Transverse colon (tissue), 4 donors: ENCODE data around the gene TAF5. TPM values are rescaled to one million over a fixed set of nuclear protein-coding genes. Genes with fewer than 3 reads are reported as not detected.
"Not testable (repeated sequence)": the region's sequence is repeated elsewhere in the genome, so short reads cannot be mapped to it uniquely, and the experiment has no call there.

Experiments
- DNase-seq: peaks from one replicate; pipeline ENCODE4 v3.0.0-alpha.2; 2019
- H3K27ac ChIP-seq, 4 donors: fragments of 200-600 bp; sonication (generic); 2 replicates each; pipeline ENCODE4 v1.5.1; 2016 to 2018; ENCODE audit warnings: inconsistent platforms in 4 of 4
- H3K27me3 ChIP-seq: fragments of 200-600 bp; sonication (generic); 2 replicates; pipeline ENCODE4 v1.5.1; 2017; ENCODE audit warnings: inconsistent platforms
- H3K36me3 ChIP-seq, 4 donors: fragments of 200-600 bp; sonication (generic); 2 replicates each; pipeline ENCODE4 v1.5.1; 2017 to 2019; ENCODE audit warnings: inconsistent platforms in 4 of 4
- H3K4me1 ChIP-seq, 4 donors: fragments of 200-600 bp; sonication (generic); 2 replicates each; pipeline ENCODE4 v1.5.1; 2017 to 2020; ENCODE audit warnings: inconsistent platforms in 4 of 4
- H3K4me3 ChIP-seq, 4 donors: fragments of 200-600 bp; sonication (generic); 1 replicate in 1 of 4; 2 replicates in 3 of 4; pipeline versions ENCODE4 v1.5.1 to v1.6.1; 2017 to 2019; ENCODE audit warnings: inconsistent platforms in 4 of 4
- H3K9me3 ChIP-seq, 2 donors: fragments of 200-600 bp; sonication (generic); 2 replicates each; pipeline ENCODE4 v1.5.1; 2017 to 2019; ENCODE audit warnings: inconsistent platforms in 2 of 2
- EP300 ChIP-seq: sonication (generic); formaldehyde crosslinking; IDR thresholded peaks from one replicate; pipeline ENCODE4 v1.6.1; 2017; ENCODE audit warnings: antibody characterized with exemption, low read depth
- POLR2A ChIP-seq: fragments of 450-650 bp; IDR thresholded peaks from one replicate; pipeline ENCODE4 v1.6.1; 2016; ENCODE audit warnings: antibody characterized with exemption, mild to moderate bottlenecking, moderate library complexity
- POLR2AphosphoS5 ChIP-seq, 3 donors: sonication (generic); formaldehyde crosslinking; IDR thresholded peaks; one replicate each; pipeline ENCODE4 v1.6.1; 2016; ENCODE audit warnings: antibody characterized with exemption in 3 of 3
- WGBS, 2 donors: methylation state at CpG; one replicate each; pipeline ENCODE4 v1.1.5; 2018; ENCODE audit warnings: low coverage in 1 of 2; 5-methylcytosine and 5-hydroxymethylcytosine counted together
- in situ Hi-C, 4 donors: fragments of 200-750 bp; cut with MboI; loops; one replicate each; pipeline versions ENCODE4 v1.15.0 to v1.15.1; 2017; ENCODE audit warnings: low sequenced_read_pairs in 3 of 4, low pct_ligation_motif_present in 1 of 4, low pct_unique_long_range_greater_than_20kb in 1 of 4
- intact Hi-C: fragments of 100-400 bp; cut with DNase I; formaldehyde crosslinking; loops from one replicate; pipeline ENCODE4 v1.15.1; 2023; ENCODE audit warnings: low total_unique reads
- total RNA-seq, 4 donors: library from RNA; depleted of rRNA; stranded (reverse); fragments of >200 nt; gene quantifications; one replicate each; pipeline ENCODE4 v1.1.0, GENCODE V29; 2016
- TF ChIP-seq, protein P1 (sequence below), 5 experiments: fragments of 200-600 bp in 3 of 5; fragments of 450-650 bp in 2 of 5; sonication (generic) in 3 of 5; IDR thresholded peaks; 1 replicate in 2 of 5; 2 replicates in 3 of 5; pipeline ENCODE4 v1.5.1; 2016 to 2017; ENCODE audit warnings: antibody characterized with exemption in 5 of 5, inconsistent platforms in 3 of 5, mild to moderate bottlenecking in 2 of 5, moderate library complexity in 1 of 5

TAF5 gene
- total RNA-seq, 4 donors from 2014 or later = 1.00 to 22.8 (median 5.9) TPM

DNA sequence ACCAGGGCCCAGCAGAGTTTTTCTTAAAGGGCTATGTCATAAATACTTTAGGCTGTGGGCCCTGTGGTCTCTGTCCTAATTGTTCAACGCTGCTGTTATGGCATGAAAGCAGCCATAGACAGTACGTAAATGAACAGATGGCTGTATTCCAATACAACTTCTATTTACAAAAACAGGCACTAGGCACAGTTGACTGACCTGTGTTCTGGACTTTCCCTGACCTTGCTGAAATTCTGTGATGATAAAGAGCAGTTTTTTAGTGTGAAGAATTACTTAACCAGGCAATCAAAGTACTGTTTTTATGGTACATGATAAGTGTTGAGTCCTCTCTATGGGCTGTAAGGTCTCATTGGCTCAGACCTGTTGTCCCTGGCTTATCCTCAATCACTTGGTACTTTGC, 45.8 kb downstream of the TAF5 start:
- in situ Hi-C loops = loop anchor here in 2 of 4 donors (10.0 to 25.0 kb wide), 2 partner anchors 71 to 274 kb away; no protein-coding TSS in a partner anchor
- Histone ChIP-seq H3K27me3 (no peaks in the 10 kb centered on the region), H3K4me1 (no peaks in the 10 kb centered on the region), H3K27ac (no peak overlapping the region), H3K9me3 (no peaks in the 10 kb centered on the region), H3K36me3 (peaks cover 0 to 69% (median 31%) of the 10 kb centered on the region in 4 donors), H3K4me3 (no peak overlapping the region)
- intact Hi-C loops = no loop called here
- DNase-seq = no peak
- WGBS, 2 donors = 93 to 100% methylated on average over 1 to 2 of the region's 2 CpGs
- TF ChIP-seq POLR2A (no peak), POLR2AphosphoS5 (IDR thresholded peaks at IDR 0.05) (no peak), EP300 (no peak)
- TF ChIP-seq, protein P1, sequence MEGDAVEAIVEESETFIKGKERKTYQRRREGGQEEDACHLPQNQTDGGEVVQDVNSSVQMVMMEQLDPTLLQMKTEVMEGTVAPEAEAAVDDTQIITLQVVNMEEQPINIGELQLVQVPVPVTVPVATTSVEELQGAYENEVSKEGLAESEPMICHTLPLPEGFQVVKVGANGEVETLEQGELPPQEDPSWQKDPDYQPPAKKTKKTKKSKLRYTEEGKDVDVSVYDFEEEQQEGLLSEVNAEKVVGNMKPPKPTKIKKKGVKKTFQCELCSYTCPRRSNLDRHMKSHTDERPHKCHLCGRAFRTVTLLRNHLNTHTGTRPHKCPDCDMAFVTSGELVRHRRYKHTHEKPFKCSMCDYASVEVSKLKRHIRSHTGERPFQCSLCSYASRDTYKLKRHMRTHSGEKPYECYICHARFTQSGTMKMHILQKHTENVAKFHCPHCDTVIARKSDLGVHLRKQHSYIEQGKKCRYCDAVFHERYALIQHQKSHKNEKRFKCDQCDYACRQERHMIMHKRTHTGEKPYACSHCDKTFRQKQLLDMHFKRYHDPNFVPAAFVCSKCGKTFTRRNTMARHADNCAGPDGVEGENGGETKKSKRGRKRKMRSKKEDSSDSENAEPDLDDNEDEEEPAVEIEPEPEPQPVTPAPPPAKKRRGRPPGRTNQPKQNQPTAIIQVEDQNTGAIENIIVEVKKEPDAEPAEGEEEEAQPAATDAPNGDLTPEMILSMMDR (IDR thresholded peaks at IDR 0.05) = no peak

DNA sequence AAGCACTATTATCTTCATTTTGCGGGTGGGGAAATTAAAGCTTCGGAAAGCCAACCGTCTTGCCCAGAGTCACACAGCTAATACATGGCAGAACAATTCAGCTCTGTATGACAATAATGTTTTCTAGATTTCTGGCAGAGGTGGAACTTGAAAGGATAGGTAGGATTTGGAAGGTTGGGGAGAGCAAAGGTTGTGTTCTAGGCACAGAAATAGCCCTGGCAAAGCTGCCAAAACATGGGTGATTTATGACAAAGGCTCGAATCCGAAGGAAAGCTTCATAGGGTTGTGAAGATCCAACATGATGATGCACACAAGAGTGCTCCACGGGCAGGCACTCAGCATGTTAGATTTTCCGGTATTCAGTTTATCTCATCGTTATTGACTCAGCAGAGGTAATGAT, 47.8 kb downstream of the TAF5 start:
- no peak for DNase-seq
- intact Hi-C loops (no loop called here), in situ Hi-C loops (loop anchor here in 2 of 4 donors (5.0 to 25.0 kb wide), 3 partner anchors 69 to 272 kb away; no protein-coding TSS in a partner anchor)
- H3K4me3 ChIP-seq = no peak overlapping the region
- no peaks in the 10 kb centered on the region for H3K9me3 ChIP-seq
- no peaks in the 10 kb centered on the region for H3K4me1 ChIP-seq
- no peaks in the 10 kb centered on the region for H3K27me3 ChIP-seq
- peaks cover 0 to 68% (median 33%) of the 10 kb centered on the region in 4 donors for H3K36me3 ChIP-seq
- H3K27ac ChIP-seq = no peak overlapping the region
- WGBS, 2 donors = 71 to 78% methylated on average over 7 to 8 of the region's 8 CpGs
- TF ChIP-seq POLR2AphosphoS5 (IDR thresholded peaks at IDR 0.05) = no peak
- TF ChIP-seq, protein P1 (IDR thresholded peaks at IDR 0.05) = no peak
- TF ChIP-seq EP300 = no peak
- no peak for TF ChIP-seq POLR2A

DNA sequence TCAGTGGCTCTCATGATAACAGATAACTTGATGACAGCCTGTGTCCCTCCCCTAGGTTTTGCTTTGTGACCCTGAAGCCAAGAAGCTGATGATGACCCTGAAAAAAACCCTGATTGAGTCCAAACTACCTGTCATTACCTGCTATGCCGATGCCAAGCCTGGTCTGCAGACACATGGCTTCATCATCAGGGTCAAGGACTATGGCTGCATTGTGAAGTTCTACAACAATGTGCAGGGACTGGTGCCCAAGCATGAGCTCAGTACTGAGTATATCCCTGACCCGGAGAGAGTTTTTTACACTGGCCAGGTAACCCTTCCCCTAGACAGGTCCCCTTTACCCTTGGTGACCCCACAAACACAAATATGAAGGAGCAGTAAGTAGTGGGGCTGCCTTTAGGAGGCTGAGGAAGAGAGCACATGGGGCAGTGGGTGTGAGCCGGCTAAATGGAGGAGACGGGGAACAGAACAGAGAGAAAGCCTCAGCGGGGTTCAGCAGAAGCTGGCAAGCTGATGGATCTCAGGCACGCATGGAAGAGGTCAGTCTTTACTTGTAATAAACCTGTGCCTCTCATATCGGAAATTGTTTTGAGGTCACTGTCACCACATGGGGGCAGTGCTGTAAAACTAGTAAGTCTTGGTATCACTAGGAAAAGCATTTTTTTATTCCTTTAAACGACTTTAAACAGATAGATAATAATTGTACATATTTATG, 48.8 kb downstream of the TAF5 start:
- no peaks in the 10 kb centered on the region for H3K4me1 ChIP-seq
- 0 to 50% methylated on average over 1 to 8 of the region's 8 CpGs for WGBS, 2 donors
- DNase-seq = peak; percentile 67
- no peaks in the 10 kb centered on the region for H3K27me3 ChIP-seq
- no peak overlapping the region for H3K4me3 ChIP-seq
- peaks cover 0 to 58% (median 31%) of the 10 kb centered on the region in 4 donors for H3K36me3 ChIP-seq
- TF ChIP-seq POLR2A = no peak
- TF ChIP-seq, protein P1 (IDR thresholded peaks at IDR 0.05) = peak; percentile 49 to 65 (median 60)
- TF ChIP-seq EP300 = no peak
- TF ChIP-seq POLR2AphosphoS5 (IDR thresholded peaks at IDR 0.05) = no peak
- in situ Hi-C loops (loop anchor here in 2 of 4 donors (5.0 to 25.0 kb wide), 3 partner anchors 68 to 271 kb away; no protein-coding TSS in a partner anchor), intact Hi-C loops (loop anchor here (2.0 kb wide), 1 partner anchor 64 kb away; no protein-coding TSS in a partner anchor)
- H3K27ac ChIP-seq = no peak overlapping the region
- no peaks in the 10 kb centered on the region for H3K9me3 ChIP-seq

DNA sequence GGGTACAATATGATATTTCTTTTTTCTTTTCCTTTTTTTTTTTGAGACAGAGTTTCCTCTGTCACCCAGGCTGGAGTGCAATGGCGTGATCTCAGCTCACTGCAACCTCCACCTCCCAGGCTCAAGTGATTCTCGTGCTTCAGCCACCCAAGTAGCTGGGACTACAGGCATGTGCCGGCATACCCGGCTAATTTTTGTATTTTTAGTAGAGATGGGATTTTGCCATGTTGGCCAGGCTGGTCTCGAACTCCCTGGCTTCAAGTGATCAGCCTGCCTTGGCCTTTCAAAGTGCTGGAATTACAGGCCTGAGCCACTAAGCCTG, 49.3 kb downstream of the TAF5 start:
- H3K36me3 ChIP-seq = peaks cover 0 to 53% (median 29%) of the 10 kb centered on the region in 4 donors

More for the DNA sequence above, 49.3 kb downstream of the TAF5 start:
- TF ChIP-seq, protein P1 (IDR thresholded peaks at IDR 0.05) = peak in 1 of 5 experiments; percentile 1
- WGBS, 2 donors = 90 to 92% methylated on average over 2 to 5 of the region's 5 CpGs
- intact Hi-C loops = loop anchor here (2.0 kb wide), 1 partner anchor 64 kb away; no protein-coding TSS in a partner anchor
- not testable (repeated sequence) for H3K27ac ChIP-seq, H3K4me3 ChIP-seq, H3K4me1 ChIP-seq, H3K9me3 ChIP-seq, H3K27me3 ChIP-seq, DNase-seq
- in situ Hi-C loops = loop anchor here in 2 of 4 donors (5.0 to 25.0 kb wide), 3 partner anchors 68 to 270 kb away; no protein-coding TSS in a partner anchor
